Measurements from ENCODE around the gene COBL. TPM values are rescaled to one million over a fixed set of nuclear protein-coding genes. Genes with fewer than 3 reads are reported as not detected.

Gene COBL
- polyA plus RNA-seq, 1 donor (not counting 4 experiments of a cell fraction or from before 2014, with no cell fraction given) = 4.5 TPM

GRCh38 chr7:51151455-51151854, 165.2 kb downstream of the COBL start:
- Histone ChIP-seq H2AFZ (ENCODE audit: control insufficient read depth, low read length) (no peak overlapping the region), H3K9me3 (ENCODE audit: control insufficient read depth, low read depth, low read length) (peaks cover 10% of the 10 kb centered on the region), H3K4me1 (ENCODE audit: control insufficient read depth, extremely low read depth, insufficient read depth, low read length) (no peaks in the 10 kb centered on the region), H3K9me1 (ENCODE audit: control insufficient read depth, extremely low read depth, insufficient read depth, low read length) (no peaks in the 10 kb centered on the region), H3K4me3 (ENCODE audit: control insufficient read depth in 2 of 3, extremely low read depth in 1 of 3, insufficient read depth in 2 of 3, low read depth in 1 of 3, low read length in 3 of 3) (no peak overlapping the region), H3K79me2 (ENCODE audit: control insufficient read depth, insufficient read depth, low read length) (no peaks in the 10 kb centered on the region), H3K27me3 (ENCODE audit: control insufficient read depth, extremely low read depth, insufficient read depth, low read length) (no peaks in the 10 kb centered on the region), H3K27ac (ENCODE audit: control insufficient read depth, insufficient read depth, low read length) (no peak overlapping the region), H3K4me2 (ENCODE audit: control insufficient read depth, extremely low read depth, insufficient read depth, low read depth, low read length) (no peak overlapping the region), H3K9ac (ENCODE audit: control insufficient read depth, extremely low read depth, insufficient read depth, low read length) (no peak overlapping the region), H4K20me1 (ENCODE audit: control insufficient read depth, extremely low read depth, insufficient read depth, low read length) (no peaks in the 10 kb centered on the region), H3K36me3 (ENCODE audit: control insufficient read depth in 2 of 2, extremely low read depth in 1 of 2, insufficient read depth in 2 of 2, low read length in 2 of 2) (no peaks in the 10 kb centered on the region)
- FAIRE-seq (no peak), DNase-seq (ENCODE audit: low read depth, low spot score) (no peak)
- dilution Hi-C loops (cut with MboI; ENCODE audit: extremely low pct_ligation_motif_present, low sequenced_read_pairs) = no loop called here
- TF ChIP-seq CTCF (optimal IDR thresholded peaks at IDR 0.05 in 1 of 3, IDR thresholded peaks at IDR 0.05 in 1 of 3, conservative IDR thresholded peaks at IDR 0.05 in 1 of 3; ENCODE audit: extremely low read depth in 1 of 3, insufficient read depth in 2 of 3, low read length in 3 of 3) = no peak
- TF ChIP-seq EZH2 (IDR thresholded peaks at IDR 0.05; ENCODE audit: low read length) = no peak

GRCh38 chr7:51150193-51150592, 166.4 kb downstream of the COBL start:
- FAIRE-seq = no peak
- no peaks in the 10 kb centered on the region for H3K79me2 ChIP-seq (ENCODE audit: control insufficient read depth, insufficient read depth, low read length)

More at GRCh38 chr7:51150193-51150592, 166.4 kb downstream of the COBL start:
- Histone ChIP-seq H3K4me2 (ENCODE audit: control insufficient read depth, extremely low read depth, insufficient read depth, low read depth, low read length) (no peak overlapping the region), H3K4me3 (ENCODE audit: control insufficient read depth in 2 of 3, extremely low read depth in 1 of 3, insufficient read depth in 2 of 3, low read depth in 1 of 3, low read length in 3 of 3) (no peak overlapping the region), H3K4me1 (ENCODE audit: control insufficient read depth, extremely low read depth, insufficient read depth, low read length) (no peaks in the 10 kb centered on the region), H3K9ac (ENCODE audit: control insufficient read depth, extremely low read depth, insufficient read depth, low read length) (no peak overlapping the region), H3K9me1 (ENCODE audit: control insufficient read depth, extremely low read depth, insufficient read depth, low read length) (no peaks in the 10 kb centered on the region), H3K27ac (ENCODE audit: control insufficient read depth, insufficient read depth, low read length) (no peak overlapping the region), H3K9me3 (ENCODE audit: control insufficient read depth, low read depth, low read length) (peaks cover 10% of the 10 kb centered on the region), H3K27me3 (ENCODE audit: control insufficient read depth, extremely low read depth, insufficient read depth, low read length) (no peaks in the 10 kb centered on the region), H2AFZ (ENCODE audit: control insufficient read depth, low read length) (no peak overlapping the region), H3K36me3 (ENCODE audit: control insufficient read depth in 2 of 2, extremely low read depth in 1 of 2, insufficient read depth in 2 of 2, low read length in 2 of 2) (no peaks in the 10 kb centered on the region), H4K20me1 (ENCODE audit: control insufficient read depth, extremely low read depth, insufficient read depth, low read length) (no peaks in the 10 kb centered on the region)
- TF ChIP-seq CTCF (optimal IDR thresholded peaks at IDR 0.05 in 1 of 3, IDR thresholded peaks at IDR 0.05 in 1 of 3, conservative IDR thresholded peaks at IDR 0.05 in 1 of 3; ENCODE audit: extremely low read depth in 1 of 3, insufficient read depth in 2 of 3, low read length in 3 of 3) (no peak), EZH2 (IDR thresholded peaks at IDR 0.05; ENCODE audit: low read length) (no peak)
- DNase-seq (ENCODE audit: low read depth, low spot score) = no peak
- dilution Hi-C loops (cut with MboI; ENCODE audit: extremely low pct_ligation_motif_present, low sequenced_read_pairs) = no loop called here
